ENCODE results near the gene EXT2.

EXT2 gene

DNA sequence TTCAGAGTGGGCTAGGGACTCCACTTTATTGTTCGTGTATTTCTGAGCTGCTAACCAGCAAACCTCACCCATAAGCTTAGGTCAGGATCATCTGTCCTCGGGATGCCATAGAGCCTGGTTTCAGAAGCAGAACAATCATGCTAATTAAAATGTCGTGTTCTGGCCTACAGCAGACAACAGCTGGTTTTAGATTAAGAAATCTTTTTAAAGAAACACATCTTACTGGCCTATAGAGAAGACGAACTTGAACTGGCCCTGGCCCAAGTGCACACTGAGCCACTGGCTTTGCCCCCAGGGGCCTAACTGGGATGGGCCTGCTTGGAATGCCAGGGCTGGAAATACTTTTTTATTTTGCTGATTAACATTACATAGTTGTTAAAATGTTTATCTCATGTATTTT is 151.2 kb downstream of the EXT2 start:
- DNase-seq: no peak

DNA sequence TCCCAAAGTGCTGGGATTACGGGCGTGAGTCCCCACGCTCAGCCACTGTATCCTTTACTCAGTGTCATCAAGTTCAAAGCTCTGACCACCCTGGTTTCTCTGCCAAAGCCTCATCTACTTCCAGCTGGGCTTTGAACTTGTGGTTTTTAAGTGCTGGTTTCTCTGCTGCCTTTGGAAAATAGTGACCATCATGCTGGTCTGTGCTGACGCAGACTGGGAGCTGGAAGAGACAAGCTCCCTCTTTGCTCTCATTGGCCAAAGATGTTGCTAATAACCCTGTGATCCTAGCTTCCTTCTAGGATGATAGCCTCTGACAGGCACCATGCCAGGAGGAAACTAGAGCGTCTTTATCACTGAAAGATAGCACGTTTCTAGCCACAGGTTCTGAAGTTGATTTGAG is 152.0 kb downstream of the EXT2 start:
- DNase-seq: no peak

DNA sequence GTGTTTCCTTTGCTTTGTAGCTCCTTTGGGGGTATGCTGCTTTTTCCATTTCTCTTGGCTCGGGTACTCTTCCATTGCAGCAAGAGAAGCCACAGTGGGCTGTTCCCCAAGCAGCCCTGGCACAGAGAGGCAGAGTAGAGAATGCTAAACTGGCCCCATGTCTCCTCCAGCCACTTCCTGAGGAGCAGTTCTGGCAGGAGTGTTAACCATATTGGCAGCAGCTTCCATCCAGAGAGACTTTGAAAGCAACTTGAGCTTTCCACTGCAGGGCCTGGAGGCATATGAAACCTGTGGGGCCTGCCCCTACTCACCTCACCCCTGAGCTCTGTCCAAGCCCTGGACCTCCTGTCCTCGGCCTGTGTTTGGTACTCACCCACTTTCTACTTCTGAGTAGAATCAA is 152.6 kb downstream of the EXT2 start:
- DNase-seq: no peak

GRCh38 chr11:44250421-44250820 is 154.9 kb downstream of the EXT2 start:
- DNase-seq: no peak

DNA sequence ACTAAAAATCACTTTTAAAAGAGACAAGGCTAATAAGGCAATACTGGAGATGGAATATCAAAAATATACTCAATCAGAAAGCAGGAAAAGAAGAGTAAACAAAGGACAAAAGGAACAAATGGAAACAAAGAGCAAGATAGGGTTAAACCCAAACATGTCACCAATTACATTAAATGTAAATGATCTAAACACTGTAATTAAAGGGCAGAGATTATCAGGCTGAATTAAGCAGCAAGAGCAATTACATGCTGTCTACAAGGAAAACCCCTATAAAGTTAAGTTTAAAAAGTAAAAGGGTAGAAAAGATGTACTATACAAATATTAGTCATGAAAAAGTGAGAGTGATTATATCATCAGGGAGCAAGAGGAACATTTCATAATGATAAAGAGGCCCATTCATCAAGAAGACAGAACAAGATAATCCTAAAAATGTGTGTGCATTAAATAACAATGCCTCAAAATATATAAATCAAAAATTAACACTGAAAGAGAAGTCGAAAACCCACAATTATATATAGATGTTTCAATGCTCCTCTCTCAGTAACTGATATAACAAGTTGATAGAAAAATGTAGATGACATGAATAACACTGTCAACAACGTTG is 157.6 kb downstream of the EXT2 start:
- DNase-seq: no peak

DNA sequence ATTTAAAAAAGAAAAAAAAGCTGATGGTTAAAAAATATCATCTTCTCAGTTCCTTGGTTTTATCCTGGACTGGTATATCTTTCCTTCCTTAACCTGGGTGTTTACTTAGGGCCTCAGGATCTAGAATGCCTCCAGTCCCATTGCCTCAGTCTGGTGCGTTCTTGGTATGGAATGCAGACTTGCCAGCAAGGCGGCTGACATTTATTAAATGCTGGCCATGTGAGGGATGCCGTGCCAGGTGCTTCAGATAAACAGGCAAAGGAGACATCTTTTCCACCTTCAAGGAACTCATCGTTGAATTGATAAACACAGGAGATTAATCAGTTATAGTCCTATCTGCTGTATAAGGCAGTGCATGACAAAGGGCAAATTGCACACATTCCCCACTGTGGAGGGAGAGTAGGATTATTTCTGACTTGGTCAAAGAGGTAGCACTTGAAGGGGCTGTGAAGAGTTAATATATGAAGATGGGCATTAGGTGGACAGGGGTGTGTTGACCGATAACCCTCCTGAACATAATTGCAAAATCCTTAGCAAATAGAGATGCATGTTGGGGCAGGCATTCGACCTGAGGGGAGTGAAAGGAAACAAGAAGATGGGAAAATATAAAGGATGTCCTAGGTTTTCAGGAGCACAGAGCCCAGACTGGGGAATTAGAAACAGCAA is 160.1 kb downstream of the EXT2 start:
- DNase-seq: no peak

- DNase-seq: no peak
Measured at GRCh38 chr11:44256673-44257291, 161.3 kb downstream of the EXT2 start.

GRCh38 chr11:44257338-44258189 is 162.1 kb downstream of the EXT2 start:
- no peak for DNase-seq

DNA sequence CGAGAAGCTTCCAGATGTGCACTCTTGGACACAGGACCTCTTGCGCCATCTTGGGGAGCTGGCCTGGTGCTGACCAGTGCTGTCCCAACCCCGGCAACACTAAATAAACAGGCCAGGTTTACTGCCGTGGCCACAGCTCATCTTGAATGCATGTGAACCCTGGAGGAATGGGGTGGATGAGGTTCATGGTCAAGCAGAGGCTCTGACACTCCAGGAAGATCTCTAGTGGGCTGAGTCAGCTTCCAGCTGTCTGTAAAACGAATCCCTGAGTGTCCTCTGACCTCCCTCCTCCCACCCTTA is 162.7 kb downstream of the EXT2 start:
- DNase-seq: no peak

DNA sequence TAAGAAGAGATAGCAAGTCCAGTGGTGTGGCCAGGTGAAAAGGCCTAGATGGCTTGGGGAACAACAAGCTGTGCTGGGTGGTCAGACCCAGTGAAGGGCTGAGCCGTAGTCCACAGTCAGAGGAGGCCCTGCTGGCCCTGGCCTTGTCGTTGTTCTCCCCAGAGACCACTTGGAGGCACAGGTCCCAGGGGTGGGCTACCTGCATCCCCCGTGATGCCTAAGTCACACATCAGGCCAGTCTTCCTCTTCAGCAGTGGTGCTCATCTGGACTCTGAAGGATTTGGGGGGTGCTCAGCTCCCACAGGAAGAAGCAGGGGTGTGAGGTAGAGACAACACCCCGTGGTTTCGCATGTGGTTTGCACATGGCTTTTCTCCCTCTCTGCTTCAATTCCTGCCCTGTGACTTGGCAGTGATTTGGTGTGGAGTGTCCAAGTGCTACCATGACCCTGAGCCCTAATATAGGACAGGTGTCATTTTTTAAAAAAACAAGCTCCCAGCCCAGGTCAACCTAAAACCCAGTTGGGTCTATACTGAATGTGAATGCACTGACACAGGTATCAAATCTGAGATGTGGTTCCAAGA is 163.5 kb downstream of the EXT2 start:
- no peak for DNase-seq

DNA sequence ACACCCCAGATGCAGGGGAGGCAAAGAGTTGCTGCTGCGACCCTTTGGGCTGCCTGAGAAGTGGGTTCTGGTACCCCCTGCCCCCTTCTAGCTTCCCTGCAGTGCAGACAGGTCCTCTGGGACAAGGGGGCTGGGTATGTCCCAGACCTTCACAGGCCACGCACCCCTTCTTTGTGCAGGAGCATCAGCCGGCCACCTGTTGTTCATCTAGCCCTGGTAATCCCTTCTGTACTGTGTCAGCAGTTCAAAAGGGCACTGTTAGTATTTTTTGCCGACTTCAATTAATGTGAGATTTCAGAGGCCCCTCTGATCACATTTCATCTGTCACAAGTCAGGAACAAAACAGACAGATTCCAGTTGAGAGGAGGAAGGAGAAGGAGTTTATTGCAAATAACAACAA is 164.6 kb downstream of the EXT2 start:
- no peak for DNase-seq

DNA sequence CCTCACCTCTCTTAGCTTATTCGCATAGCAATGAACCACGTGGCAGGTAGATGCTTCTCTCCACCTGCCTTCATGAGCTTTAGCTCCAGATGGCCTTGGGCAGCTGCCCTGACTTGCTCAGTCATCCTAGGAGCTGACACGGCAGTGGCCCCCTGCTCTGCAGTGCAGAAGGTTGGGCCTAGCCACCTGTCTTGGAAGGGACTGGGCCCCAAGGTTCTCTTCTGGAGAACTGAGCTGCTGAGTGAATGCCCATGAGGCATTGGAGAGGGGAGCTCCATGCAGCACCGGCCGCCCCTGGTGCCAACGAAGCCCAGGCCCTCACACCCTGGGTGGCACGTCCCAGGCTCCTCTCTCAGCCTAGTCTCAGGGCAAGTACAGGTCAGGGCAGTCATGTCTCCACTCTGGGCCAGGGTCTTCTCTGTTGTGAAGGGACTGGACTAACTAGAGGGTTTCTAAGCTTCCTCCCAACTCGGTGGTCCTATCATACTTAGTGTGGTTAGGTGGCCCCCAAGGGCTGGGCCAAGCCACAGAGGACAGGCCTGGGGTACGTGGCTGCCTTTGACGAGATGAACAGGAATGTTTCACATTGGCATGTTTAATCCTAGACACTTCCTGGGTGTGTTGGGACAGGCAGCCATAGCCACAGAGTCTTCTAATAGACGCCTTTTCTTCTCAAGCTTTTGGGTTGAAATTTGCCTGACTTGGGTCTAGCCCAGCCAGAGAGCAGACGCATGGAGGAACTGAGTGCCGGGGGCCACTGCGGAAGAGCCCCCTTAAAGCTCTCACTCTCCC is 166.5 kb downstream of the EXT2 start:
- peak in 1 of 14 donors; percentile 16 for DNase-seq

GRCh38 chr11:44263738-44264437 is 168.4 kb downstream of the EXT2 start:
- no peak for DNase-seq

DNA sequence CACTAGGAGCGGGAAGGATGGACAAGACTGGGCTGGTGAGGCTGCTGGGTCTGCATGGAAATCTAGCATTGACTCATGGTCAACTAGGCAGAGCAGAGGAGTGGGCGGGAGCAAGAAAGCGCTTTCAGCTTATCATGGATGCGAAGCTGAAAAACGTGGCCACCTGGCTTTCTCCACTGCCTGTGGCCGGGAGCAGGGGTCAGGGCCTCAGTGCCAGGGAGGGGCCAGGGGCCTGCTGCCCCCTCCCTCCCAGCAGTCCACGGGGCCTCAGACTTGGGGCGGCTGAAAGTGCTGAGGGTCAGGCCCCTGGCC is 168.9 kb downstream of the EXT2 start:
- DNase-seq: no peak

DNA sequence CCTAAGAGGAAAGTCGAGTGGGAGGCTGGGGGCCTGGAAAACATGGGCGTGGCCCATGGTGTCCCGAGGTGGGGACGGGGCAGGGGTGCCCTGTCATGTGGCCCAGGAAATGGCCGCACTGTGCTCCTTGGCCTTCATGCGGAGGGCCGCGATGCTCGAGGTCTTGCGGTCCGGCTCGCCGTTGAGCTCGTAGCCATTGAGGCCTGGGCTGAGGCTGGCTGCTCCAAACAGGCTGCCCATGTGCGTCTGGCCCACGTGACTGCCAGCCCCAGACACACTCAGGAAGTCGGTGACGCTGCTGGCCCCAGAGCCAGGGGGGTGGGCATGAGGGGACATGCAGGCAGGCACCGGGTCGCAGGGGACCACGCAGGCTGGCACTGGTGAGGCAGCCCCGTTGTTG is 169.3 kb downstream of the EXT2 start:
- DNase-seq: no peak

- no peak for DNase-seq
Measured at GRCh38 chr11:44266056-44266780, 170.7 kb downstream of the EXT2 start.

- no peak for DNase-seq
Measured at GRCh38 chr11:44267006-44267749, 171.7 kb downstream of the EXT2 start.

DNA sequence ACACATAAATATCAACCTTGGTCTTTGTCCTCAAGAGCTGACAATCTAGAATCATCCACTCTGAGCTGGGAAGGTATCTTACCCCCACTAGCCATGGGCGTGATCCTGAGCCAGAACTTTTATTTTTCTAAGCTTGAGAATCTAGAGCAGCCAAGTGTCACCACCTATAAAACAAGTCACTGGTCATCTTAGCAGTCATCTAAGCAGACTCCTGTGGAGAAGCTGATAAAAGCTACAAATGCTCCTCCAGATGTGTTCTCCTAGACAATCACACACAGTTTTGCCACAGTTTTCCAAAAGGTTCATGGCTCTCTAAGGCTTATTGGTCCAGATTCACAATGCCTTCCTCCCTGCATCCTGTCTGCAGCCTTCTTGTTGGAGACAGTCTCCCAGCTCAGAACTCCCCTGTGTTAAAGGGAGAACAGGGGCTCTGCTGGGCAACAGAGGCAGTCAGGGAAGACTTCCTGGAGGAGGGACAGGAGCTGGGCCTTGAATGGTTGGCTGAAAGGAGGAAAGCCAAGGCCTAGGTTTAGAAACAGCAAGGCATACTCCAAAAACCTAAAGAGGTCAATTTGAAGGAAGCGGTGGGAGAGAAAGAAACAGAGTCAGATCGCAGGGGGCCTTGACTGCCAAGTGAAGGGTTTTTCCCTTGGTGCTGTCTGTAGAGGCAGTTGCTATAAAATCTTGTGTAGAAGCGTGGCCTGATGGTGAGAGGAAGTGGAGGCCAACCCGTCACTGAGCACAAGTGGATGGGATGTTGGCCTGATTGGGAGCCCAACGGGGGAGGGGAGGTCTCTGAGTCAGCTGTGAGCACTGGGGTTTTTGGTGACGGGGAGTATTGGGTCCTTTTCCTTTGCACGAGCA is 172.5 kb downstream of the EXT2 start:
- no peak for DNase-seq

- DNase-seq: no peak
Measured at GRCh38 chr11:44268614-44269080, 173.2 kb downstream of the EXT2 start.

Data from C1 segment of cervical spinal cord (tissue), 14 donors.